ENCODE data around the gene NUDT5.
"Not testable (repeated sequence)": the region's sequence is repeated elsewhere in the genome, so short reads cannot be mapped to it uniquely, and the experiment has no call there.

The NUDT5 gene

GRCh38 chr10:12228851-12229250, 33.2 kb upstream of the NUDT5 start:
- Histone ChIP-seq H3K4me2 (ENCODE audit: low read length) (no peak overlapping the region), H3K36me3 (replicated peaks; ENCODE audit: low read depth, low read length) (peaks cover 30% of the 10 kb centered on the region), H4K20me1 (ENCODE audit: insufficient read depth, low read length) (no peaks in the 10 kb centered on the region), H2AFZ (ENCODE audit: low read depth, low read length) (no peak overlapping the region), H3K4me3 (ENCODE audit: low read length) (no peak overlapping the region), H3K9ac (ENCODE audit: low read length) (no peak overlapping the region), H3K79me2 (ENCODE audit: low read length) (no peaks in the 10 kb centered on the region), H3K27me3 (ENCODE audit: low read depth, low read length) (no peaks in the 10 kb centered on the region), H3K27ac (ENCODE audit: low read length) (no peak overlapping the region), H3K9me3 (ENCODE audit: insufficient read depth, low read length) (no peaks in the 10 kb centered on the region), H3K4me1 (ENCODE audit: low read length) (no peaks in the 10 kb centered on the region)
- no peak for TF ChIP-seq EZH2phosphoT487 (IDR thresholded peaks at IDR 0.05; ENCODE audit: low read depth)
- TF ChIP-seq CTCF (IDR thresholded peaks at IDR 0.05; ENCODE audit: low read depth, low read length): no peak

- not testable (repeated sequence) for H3K4me2 ChIP-seq (ENCODE audit: low read length); H3K27me3 ChIP-seq (ENCODE audit: low read depth, low read length); H3K27ac ChIP-seq (ENCODE audit: low read length); H3K79me2 ChIP-seq (ENCODE audit: low read length); H3K4me1 ChIP-seq (ENCODE audit: low read length); H3K4me3 ChIP-seq (ENCODE audit: low read length); H4K20me1 ChIP-seq (ENCODE audit: insufficient read depth, low read length); H2AFZ ChIP-seq (ENCODE audit: low read depth, low read length); H3K9me3 ChIP-seq (ENCODE audit: insufficient read depth, low read length); H3K9ac ChIP-seq (ENCODE audit: low read length)
- H3K36me3 ChIP-seq (replicated peaks; ENCODE audit: low read depth, low read length): peaks cover 32% of the 10 kb centered on the region
Measured at GRCh38 chr10:12226438-12226837, 30.7 kb upstream of the NUDT5 start.

GRCh38 chr10:12225444-12225843, 29.8 kb upstream of the NUDT5 start:
- H3K9me3 ChIP-seq (ENCODE audit: insufficient read depth, low read length): no peaks in the 10 kb centered on the region
- no peak for TF ChIP-seq EZH2phosphoT487 (IDR thresholded peaks at IDR 0.05; ENCODE audit: low read depth)
- no peak for TF ChIP-seq CTCF (IDR thresholded peaks at IDR 0.05; ENCODE audit: low read depth, low read length)
- H3K36me3 ChIP-seq (replicated peaks; ENCODE audit: low read depth, low read length): peaks cover 29% of the 10 kb centered on the region
- no peak overlapping the region for H3K9ac ChIP-seq (ENCODE audit: low read length)
- H3K27me3 ChIP-seq (ENCODE audit: low read depth, low read length): no peaks in the 10 kb centered on the region
- H3K4me2 ChIP-seq (ENCODE audit: low read length): no peak overlapping the region
- H3K4me1 ChIP-seq (ENCODE audit: low read length): no peaks in the 10 kb centered on the region
- H3K79me2 ChIP-seq (ENCODE audit: low read length): peaks cover 8% of the 10 kb centered on the region; the same call in 1 of the 2 replicates
- H3K27ac ChIP-seq (ENCODE audit: low read length): no peak overlapping the region
- H2AFZ ChIP-seq (ENCODE audit: low read depth, low read length): no peak overlapping the region
- no peak overlapping the region for H3K4me3 ChIP-seq (ENCODE audit: low read length)
- H4K20me1 ChIP-seq (ENCODE audit: insufficient read depth, low read length): no peaks in the 10 kb centered on the region

DNA sequence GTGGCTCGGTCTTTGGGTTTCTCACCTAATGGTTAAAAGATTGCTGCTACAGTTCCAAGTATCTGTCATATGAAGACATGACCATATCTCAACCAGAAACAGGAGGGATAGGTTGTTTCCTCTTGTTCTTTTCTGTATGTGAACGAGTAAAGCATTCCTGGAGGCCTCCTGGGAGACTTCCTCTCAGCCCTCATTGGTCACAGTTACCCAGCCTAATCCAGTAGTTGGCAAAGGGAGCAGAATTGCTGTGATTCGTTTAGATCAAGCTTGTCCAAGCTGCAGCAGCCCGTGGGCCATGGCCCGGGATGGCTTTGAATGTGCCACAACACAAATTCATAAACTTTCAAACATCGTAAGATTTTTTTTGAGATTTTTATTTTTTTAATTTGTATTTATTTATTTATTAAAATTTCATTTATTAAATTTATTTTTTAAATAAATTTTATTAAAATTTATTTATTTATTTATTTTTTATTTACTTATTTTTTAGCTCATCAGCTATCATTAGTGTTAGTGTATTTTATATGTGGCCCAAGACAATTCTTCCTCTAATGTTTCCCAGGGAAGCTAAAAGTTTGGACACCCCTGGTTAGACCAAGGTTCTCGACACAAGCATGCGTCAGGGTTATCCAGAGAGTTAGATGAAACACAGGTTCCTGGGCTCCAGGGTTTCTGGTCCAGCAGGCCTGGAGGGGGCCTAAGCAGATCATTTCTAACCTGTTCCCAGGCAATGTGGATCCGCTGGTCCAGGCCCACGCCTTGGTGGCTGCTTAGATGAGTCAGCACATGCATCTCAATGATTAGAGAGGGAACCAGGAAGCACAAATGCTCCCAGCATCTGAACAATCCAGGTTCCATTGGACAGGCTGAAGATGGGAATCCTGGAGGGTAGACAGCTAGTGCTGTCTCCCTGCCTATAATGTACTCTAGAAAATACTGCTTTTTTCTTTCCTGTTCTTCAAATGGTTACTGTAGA, 25.9 kb upstream of the NUDT5 start:
- Histone ChIP-seq H3K79me2 (ENCODE audit: low read length) (peaks cover 18% of the 10 kb centered on the region), H3K4me1 (ENCODE audit: low read length) (no peaks in the 10 kb centered on the region), H3K27ac (ENCODE audit: low read length) (no peak overlapping the region), H3K4me2 (ENCODE audit: low read length) (no peak overlapping the region), H3K9me3 (ENCODE audit: insufficient read depth, low read length) (no peaks in the 10 kb centered on the region), H2AFZ (ENCODE audit: low read depth, low read length) (no peak overlapping the region), H3K27me3 (ENCODE audit: low read depth, low read length) (no peaks in the 10 kb centered on the region), H3K36me3 (replicated peaks; ENCODE audit: low read depth, low read length) (peaks cover 40% of the 10 kb centered on the region), H3K4me3 (ENCODE audit: low read length) (no peak overlapping the region), H3K9ac (ENCODE audit: low read length) (no peak overlapping the region), H4K20me1 (ENCODE audit: insufficient read depth, low read length) (no peaks in the 10 kb centered on the region)
- TF ChIP-seq EZH2phosphoT487 (IDR thresholded peaks at IDR 0.05; ENCODE audit: low read depth) (no peak), CTCF (IDR thresholded peaks at IDR 0.05; ENCODE audit: low read depth, low read length) (no peak)

Data from OCI-LY3 (cell line).